Astrocyte of the spinal cord (primary cell): ENCODE results near the gene PCYOX1L.

Source experiments
- DNase-seq: peaks from one replicate; pipeline ENCODE4 v3.0.0; 2011; ENCODE audit warnings: low read depth, low spot score
- H3K4me3 ChIP-seq: 2 replicates; pipeline ENCODE4 v1.5.1; 2011; ENCODE audit warnings: low read depth, mild to moderate bottlenecking, low read length, moderate library complexity
- in situ Hi-C: cut with HindIII; loops from 2 replicates; pipeline ENCODE4 v1.10.0; 2017; ENCODE audit warnings: low sequenced_read_pairs
- TF ChIP-seq, protein P1 (sequence below): IDR thresholded peaks from 2 replicates; pipeline ENCODE4 v1.5.1; 2012; ENCODE audit warnings: low read depth, mild to moderate bottlenecking, low read length, inconsistent platforms

PCYOX1L gene

DNA sequence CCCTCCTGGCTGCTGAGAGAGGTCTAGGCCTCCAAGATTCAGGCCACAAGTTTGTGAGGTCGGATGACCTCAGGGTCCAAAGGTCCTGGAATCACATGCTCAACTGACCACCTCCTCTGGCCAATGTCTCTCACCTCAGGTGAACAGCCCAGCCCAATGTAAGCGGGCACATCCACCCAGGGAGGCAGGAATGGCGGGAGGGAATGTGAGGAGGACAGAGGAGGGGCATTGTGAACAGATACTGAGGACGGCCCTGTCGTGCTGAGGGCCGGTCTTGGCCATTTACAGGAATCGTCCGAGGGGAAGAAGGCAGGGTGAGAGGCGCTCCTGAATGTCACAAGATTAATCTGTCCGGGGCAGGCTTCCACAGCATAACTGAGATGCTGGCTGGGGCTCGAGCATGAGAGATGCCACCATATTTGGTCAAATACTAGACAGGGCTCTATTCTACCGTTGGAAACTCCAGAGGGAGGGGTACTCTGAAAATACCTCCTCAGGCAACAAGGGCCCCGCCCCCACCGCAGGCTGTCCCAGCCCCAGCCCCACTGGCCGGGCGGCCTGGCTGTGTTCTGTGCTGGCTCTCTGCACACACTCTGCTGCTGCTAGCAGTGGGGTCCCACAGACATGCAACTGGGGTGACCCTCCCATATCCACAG lies 22.7 kb downstream of the PCYOX1L start:
- in situ Hi-C loops = no loop called here
- no peak for DNase-seq
- no peak overlapping the region for H3K4me3 ChIP-seq
- TF ChIP-seq, protein P1, sequence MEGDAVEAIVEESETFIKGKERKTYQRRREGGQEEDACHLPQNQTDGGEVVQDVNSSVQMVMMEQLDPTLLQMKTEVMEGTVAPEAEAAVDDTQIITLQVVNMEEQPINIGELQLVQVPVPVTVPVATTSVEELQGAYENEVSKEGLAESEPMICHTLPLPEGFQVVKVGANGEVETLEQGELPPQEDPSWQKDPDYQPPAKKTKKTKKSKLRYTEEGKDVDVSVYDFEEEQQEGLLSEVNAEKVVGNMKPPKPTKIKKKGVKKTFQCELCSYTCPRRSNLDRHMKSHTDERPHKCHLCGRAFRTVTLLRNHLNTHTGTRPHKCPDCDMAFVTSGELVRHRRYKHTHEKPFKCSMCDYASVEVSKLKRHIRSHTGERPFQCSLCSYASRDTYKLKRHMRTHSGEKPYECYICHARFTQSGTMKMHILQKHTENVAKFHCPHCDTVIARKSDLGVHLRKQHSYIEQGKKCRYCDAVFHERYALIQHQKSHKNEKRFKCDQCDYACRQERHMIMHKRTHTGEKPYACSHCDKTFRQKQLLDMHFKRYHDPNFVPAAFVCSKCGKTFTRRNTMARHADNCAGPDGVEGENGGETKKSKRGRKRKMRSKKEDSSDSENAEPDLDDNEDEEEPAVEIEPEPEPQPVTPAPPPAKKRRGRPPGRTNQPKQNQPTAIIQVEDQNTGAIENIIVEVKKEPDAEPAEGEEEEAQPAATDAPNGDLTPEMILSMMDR = no peak

DNA sequence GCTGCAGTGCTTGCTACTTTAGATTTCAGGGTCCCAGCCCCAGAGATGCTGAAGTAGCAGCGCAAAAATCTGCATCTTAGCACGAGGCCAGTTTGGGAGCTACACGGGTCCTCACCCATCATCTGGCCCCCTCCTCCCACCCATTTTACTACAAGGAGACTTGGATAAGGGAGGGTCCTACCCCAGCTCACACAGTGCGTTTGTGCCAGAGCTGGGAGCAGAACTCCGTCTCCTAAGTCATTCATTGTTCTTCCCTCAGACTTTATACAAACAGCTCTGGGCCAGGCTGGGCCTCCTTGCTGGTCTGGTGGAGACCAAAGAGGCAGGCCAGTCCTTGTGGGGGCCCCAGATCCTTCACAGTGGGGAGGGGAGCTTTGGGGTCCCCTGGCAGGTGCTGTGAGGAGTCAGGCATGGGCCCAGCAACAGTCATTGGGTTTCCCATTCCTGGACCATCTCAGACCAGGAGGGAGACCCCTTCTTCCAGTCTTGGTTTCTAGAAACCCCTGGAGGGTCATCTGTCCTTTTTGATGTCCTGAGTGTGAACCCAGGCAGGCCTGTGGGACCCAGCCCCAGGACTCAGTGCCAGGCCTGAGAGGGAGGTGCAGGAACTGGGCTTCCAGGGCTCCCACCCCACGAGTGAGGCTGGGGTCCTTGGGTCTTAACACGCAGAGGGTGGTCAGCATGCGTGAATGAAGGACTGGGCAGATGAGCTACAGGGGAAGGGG lies 23.6 kb downstream of the PCYOX1L start:
- in situ Hi-C loops = no loop called here
- H3K4me3 ChIP-seq = no peak overlapping the region
- TF ChIP-seq, protein P1 = no peak
- DNase-seq = no peak

DNA sequence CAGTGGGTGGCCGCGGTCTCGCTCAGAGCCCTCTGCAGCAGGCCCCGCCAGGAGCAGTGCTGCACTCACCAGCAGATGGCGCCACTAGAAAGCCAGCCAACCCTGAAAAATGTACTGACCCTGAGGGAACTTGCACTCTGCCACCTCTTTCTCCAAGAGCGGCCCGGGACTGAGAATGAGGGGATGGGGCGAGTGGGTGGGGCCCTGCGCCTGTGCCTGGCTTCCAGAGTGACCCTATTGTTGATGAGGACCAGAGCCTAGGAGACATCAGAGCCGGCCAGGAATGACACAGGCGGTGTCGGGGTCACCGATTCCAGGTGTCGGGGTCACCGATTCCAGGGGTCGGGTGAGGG lies 24.1 kb downstream of the PCYOX1L start:
- TF ChIP-seq, protein P1 = peak; percentile 97
- in situ Hi-C loops = no loop called here
- H3K4me3 ChIP-seq = no peak overlapping the region
- DNase-seq = peak; percentile 58

DNA sequence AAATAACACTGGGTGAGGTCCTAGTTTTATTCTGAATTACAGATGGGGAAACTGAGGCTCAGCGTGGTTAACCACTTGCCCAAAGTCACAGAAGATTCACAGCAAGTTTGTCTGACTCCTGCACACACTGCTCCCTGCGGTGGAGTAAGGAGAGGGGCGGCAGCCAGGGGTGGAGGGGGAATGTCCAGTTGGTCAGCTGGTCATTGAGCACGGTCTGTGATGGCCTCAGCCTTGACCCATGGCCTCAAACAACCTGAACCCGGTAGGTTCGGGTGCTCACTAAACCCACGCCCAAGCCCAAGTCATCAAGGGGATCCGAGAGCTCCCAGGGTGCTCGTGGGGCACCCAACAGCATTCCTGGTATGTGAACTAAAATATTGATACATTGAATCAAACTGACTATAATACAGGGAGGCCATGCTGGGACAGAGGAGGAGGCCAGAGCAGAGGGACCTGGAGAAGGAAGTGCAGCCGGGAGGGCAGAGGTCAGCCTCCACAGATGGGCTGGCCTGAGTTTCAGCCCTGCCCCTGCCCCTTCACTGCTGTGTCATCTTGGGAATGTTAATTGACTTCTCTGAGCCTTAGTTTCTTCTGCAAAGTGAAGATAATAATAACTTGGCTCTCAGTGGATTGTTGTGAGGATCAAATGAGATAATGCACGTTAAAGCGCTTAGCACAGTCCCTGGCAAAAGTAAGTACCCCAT lies 24.8 kb downstream of the PCYOX1L start:
- H3K4me3 ChIP-seq = no peak overlapping the region
- TF ChIP-seq, protein P1 = no peak
- in situ Hi-C loops = no loop called here
- DNase-seq = no peak

DNA sequence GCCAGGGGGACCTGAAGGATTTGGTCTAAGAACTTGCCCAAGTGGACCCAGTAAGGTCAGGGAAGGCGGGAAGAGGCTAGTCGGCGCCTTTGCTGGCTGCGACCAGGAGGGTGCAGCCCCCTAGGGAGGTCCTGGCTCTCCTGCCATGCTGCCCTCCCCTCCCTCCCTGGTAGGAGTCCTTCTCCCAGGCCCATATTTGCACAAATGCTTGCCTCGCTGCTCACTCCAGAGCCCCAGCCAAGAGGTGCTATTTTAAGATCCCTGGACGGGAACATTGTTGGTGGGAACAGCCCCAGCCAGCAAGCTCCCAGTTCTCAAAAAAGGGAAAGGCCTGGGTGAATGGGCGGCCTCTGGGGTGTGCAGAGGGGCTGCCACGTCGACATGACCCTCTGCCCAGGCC lies 25.6 kb downstream of the PCYOX1L start:
- no peak overlapping the region for H3K4me3 ChIP-seq
- TF ChIP-seq, protein P1 = no peak
- in situ Hi-C loops = no loop called here
- DNase-seq = no peak

DNA sequence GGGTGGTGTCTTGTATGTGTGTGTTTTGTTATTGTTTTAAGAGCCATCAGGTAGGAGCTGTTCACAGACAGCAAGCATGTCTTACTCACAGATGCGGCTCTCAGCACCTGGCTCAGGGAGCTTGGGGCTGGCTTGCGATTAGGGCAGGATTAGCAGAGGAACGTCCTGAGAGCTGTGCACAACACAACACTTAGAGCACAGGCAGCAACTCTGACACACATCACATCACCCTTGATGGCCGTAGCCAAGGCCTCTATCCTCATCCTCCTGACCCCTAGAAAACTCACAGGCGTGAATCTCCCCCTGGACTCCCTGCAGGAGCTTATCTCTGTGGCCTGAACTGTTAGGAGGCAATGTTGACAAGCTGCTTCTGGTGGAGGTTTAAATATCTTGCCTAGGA lies 28.3 kb downstream of the PCYOX1L start:
- in situ Hi-C loops = no loop called here
- DNase-seq = no peak
- TF ChIP-seq, protein P1 = no peak
- H3K4me3 ChIP-seq = no peak overlapping the region
